K562 (cell line): ENCODE results near the gene BHLHE40. TPM values are rescaled to one million over a fixed set of nuclear protein-coding genes. Genes with fewer than 3 reads are reported as not detected.
A peak's percentile ranks its signal among the peaks of the same experiment; 100 is the strongest.

Experiments
- CAMTA2 ChIP-seq: fragments of 250-450 bp; sonication (Bioruptor Pico); conservative IDR thresholded peaks from 2 replicates; pipeline ENCODE4 v1.5.1; 2022
- CBX2 ChIP-seq: fragments of 200-600 bp; sonication (generic); IDR thresholded peaks from one replicate; pipeline ENCODE4 v1.6.1; 2012; ENCODE audit warnings: mild to moderate bottlenecking, low read length, inconsistent platforms; ENCODE audit not compliant: insufficient read depth, poor library complexity, severe bottlenecking
- CEBPG ChIP-seq, 3 experiments: fragments of 200-800 bp in 1 of 3; sonication (Bioruptor generic) in 1 of 3; sonication (generic) in 1 of 3; formaldehyde crosslinking in 1 of 3; IDR thresholded peaks in 2 of 3; conservative IDR thresholded peaks in 1 of 3; 2 replicates each; pipeline versions ENCODE4 v1.6.1 to v1.8.0; 2016 to 2022; ENCODE audit warnings: missing compliant biosample characterization in 2 of 3, missing genetic modification characterization in 2 of 3, mild to moderate bottlenecking in 1 of 3, missing genetic modification reagents in 1 of 3
- CREB1 ChIP-seq, 2 experiments: sonication (generic) in 1 of 2; formaldehyde crosslinking in 1 of 2; IDR thresholded peaks; 2 replicates each; pipeline versions ENCODE4 v1.6.1 to v1.8.0; 2012 to 2022; ENCODE audit warnings: inconsistent platforms in 1 of 2, mild to moderate bottlenecking in 1 of 2, missing genetic modification reagents in 1 of 2, moderate library complexity in 1 of 2
- FOXK1 ChIP-seq: sonication (generic); formaldehyde crosslinking; IDR thresholded peaks from 2 replicates; pipeline ENCODE4 v1.8.0; 2022; ENCODE audit warnings: missing genetic modification reagents, mild to moderate bottlenecking, borderline replicate concordance
- GATA2 ChIP-seq: sonication (generic); formaldehyde crosslinking; IDR thresholded peaks from 2 replicates; pipeline ENCODE4 v1.4.0; 2020; ENCODE audit warnings: mild to moderate bottlenecking, missing genetic modification reagents
- HNRNPLL ChIP-seq: fragments of 200-400 bp; formaldehyde crosslinking; IDR thresholded peaks from 2 replicates; pipeline ENCODE4 v1.6.1; 2017; ENCODE audit warnings: low read length, low read depth, mild to moderate bottlenecking; ENCODE audit not compliant: poor library complexity, severe bottlenecking
- MAFG ChIP-seq: fragments of 450-650 bp; conservative IDR thresholded peaks from 2 replicates; pipeline ENCODE4 v1.6.1; 2016; ENCODE audit warnings: missing genetic modification characterization, missing compliant biosample characterization
- MBD2 ChIP-seq: sonication (generic); IDR thresholded peaks from 2 replicates; pipeline ENCODE4 v1.6.1; 2016; ENCODE audit warnings: low read depth, borderline replicate concordance
- MTA2 ChIP-seq: fragments of 450-650 bp; IDR thresholded peaks from 2 replicates; pipeline ENCODE4 v1.6.1; 2016; ENCODE audit warnings: low read depth
- PCBP1 ChIP-seq: fragments of 200-400 bp; formaldehyde crosslinking; IDR thresholded peaks from 2 replicates; pipeline ENCODE4 v1.6.1; 2018; ENCODE audit warnings: mild to moderate bottlenecking, low read depth, low read length; ENCODE audit not compliant: poor library complexity, severe bottlenecking
- POLR2A ChIP-seq: fragments of 450-650 bp; conservative IDR thresholded peaks from 2 replicates; pipeline ENCODE4 v1.6.1; 2016
- PTRF ChIP-seq: fragments of 450-650 bp; IDR thresholded peaks from 2 replicates; pipeline ENCODE4 v1.6.1; 2016; ENCODE audit warnings: mild to moderate bottlenecking, missing genetic modification characterization, missing compliant biosample characterization
- RBBP5 ChIP-seq: fragments of 200-600 bp; sonication (generic); IDR thresholded peaks from 2 replicates; pipeline ENCODE4 v1.6.1; 2012; ENCODE audit warnings: borderline replicate concordance, mild to moderate bottlenecking, low read length, control low read depth, inconsistent platforms; ENCODE audit not compliant: insufficient read depth, poor library complexity, severe bottlenecking
- RBM39 ChIP-seq: fragments of 200-400 bp; formaldehyde crosslinking; optimal IDR thresholded peaks from 2 replicates; pipeline ENCODE3; 2018; ENCODE audit warnings: low read depth, low read length
- RFX7 ChIP-seq: fragments of 250-450 bp; sonication (Bioruptor Pico); IDR thresholded peaks from 2 replicates; pipeline ENCODE4 v1.5.1; 2021; ENCODE audit warnings: mild to moderate bottlenecking
- ZNF143 ChIP-seq: sonication (generic); formaldehyde crosslinking; IDR thresholded peaks from 2 replicates; pipeline ENCODE4 v1.9.0; 2022; ENCODE audit warnings: mild to moderate bottlenecking, missing genetic modification reagents
- ZNF175 ChIP-seq: fragments of 200-800 bp; sonication (Bioruptor generic); IDR thresholded peaks from 2 replicates; pipeline ENCODE4 v1.6.1; 2016; ENCODE audit warnings: low read depth, mild to moderate bottlenecking, missing genetic modification characterization, missing compliant biosample characterization
- ZNF280A ChIP-seq: fragments of 450-650 bp; IDR thresholded peaks from 2 replicates; pipeline ENCODE4 v1.6.1; 2018; ENCODE audit warnings: mild to moderate bottlenecking, low read depth; ENCODE audit not compliant: partially characterized antibody
- ZNF561 ChIP-seq: fragments of 450-650 bp; formaldehyde crosslinking; conservative IDR thresholded peaks from 2 replicates; pipeline ENCODE4 v1.4.0; 2020; ENCODE audit warnings: mild to moderate bottlenecking, moderate library complexity
- ZNF57 ChIP-seq: fragments of 450-650 bp; formaldehyde crosslinking; IDR thresholded peaks from 2 replicates; pipeline ENCODE4 v1.4.0; 2020; ENCODE audit warnings: mild to moderate bottlenecking, moderate library complexity
- polyA plus RNA-seq, 8 experiments: library from polyadenylated mRNA; depleted of rRNA in 4 of 8; stranded (reverse) in 5 of 8; unstranded in 3 of 8; fragments of >200 nt; fragmentation: Nextera tagmentation in 2 of 8; fragmentation: Illumina TruSeq in 1 of 8; extraction: Ambion mirVana in 2 of 8; extraction: Trizol in 1 of 8; gene quantifications; 2 replicates each; pipeline versions ENCODE4 v1.2.1 to v1.2.3, GENCODE V29; 2011 to 2014; ENCODE audit warnings: inconsistent platforms in 1 of 8, missing spikeins in 1 of 8
- total RNA-seq, 7 experiments: library from RNA; depleted of rRNA in 6 of 7; stranded (reverse); fragments of >200 nt in 6 of 7; fragmentation: Illumina TruSeq in 2 of 7; extraction: Trizol in 2 of 7; gene quantifications; 2 replicates each; pipeline versions ENCODE4 v1.2.1 to v1.2.3, GENCODE V29; 2011 to 2021; ENCODE audit warnings: low replicate concordance in 1 of 7
- TF ChIP-seq, protein P1 (sequence below): sonication (generic); formaldehyde crosslinking; IDR thresholded peaks from 2 replicates; pipeline ENCODE4 v1.8.1; 2022; ENCODE audit warnings: missing genetic modification reagents

Gene BHLHE40
- total and polyA plus RNA-seq, 9 of the 15 experiments (the other 6 are each of a cell fraction or from before 2014, with no cell fraction given): 12.0 to 83.9 (median 31.4) TPM

GRCh38 chr3:4977001-4977852, 2.0 kb upstream of the BHLHE40 start (continued):
- TF ChIP-seq ZNF280A (no peak), GATA2 (CRISPR knock-in tag) (peak; percentile 94), CREB1 (IDR thresholded peaks at IDR 0.05) (peak; percentile 15; the same call in 1 of the 2 replicates), CREB1 (CRISPR knock-in tag; IDR thresholded peaks at IDR 0.05) (no peak), FOXK1 (peak; percentile 28; the same call in 1 of the 2 replicates), RBBP5 (no peak), HNRNPLL (peak; percentile 16), ZNF143 (CRISPR knock-in tag) (0 out of 2 replicates have a peak, but pooled peaks have one; percentile 31), RFX7 (CRISPR knock-in tag) (no peak), POLR2A (peak; percentile 7; the same call in 1 of the 2 replicates), CBX2 (no peak), MAFG (tag) (no peak), MTA2 (peak; percentile 57; the same call in 1 of the 2 replicates), MBD2 (no peak), ZNF561 (CRISPR knock-in tag) (no peak), ZNF57 (CRISPR knock-in tag) (no peak), CAMTA2 (CRISPR knock-in tag) (no peak), ZNF175 (peak; percentile 91), PTRF (peak; percentile 68), CEBPG (CRISPR knock-in tag; IDR thresholded peaks at IDR 0.05) (peak; percentile 58), CEBPG (tag; conservative IDR thresholded peaks at IDR 0.05 in 1 of 2, IDR thresholded peaks at IDR 0.05 in 1 of 2) (no peak), RBM39 (peak; percentile 39), PCBP1 (no peak)
- TF ChIP-seq, protein P1, sequence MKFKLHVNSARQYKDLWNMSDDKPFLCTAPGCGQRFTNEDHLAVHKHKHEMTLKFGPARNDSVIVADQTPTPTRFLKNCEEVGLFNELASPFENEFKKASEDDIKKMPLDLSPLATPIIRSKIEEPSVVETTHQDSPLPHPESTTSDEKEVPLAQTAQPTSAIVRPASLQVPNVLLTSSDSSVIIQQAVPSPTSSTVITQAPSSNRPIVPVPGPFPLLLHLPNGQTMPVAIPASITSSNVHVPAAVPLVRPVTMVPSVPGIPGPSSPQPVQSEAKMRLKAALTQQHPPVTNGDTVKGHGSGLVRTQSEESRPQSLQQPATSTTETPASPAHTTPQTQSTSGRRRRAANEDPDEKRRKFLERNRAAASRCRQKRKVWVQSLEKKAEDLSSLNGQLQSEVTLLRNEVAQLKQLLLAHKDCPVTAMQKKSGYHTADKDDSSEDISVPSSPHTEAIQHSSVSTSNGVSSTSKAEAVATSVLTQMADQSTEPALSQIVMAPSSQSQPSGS (CRISPR knock-in tag): no peak
